Measurements from ENCODE around the gene TYMS.

The TYMS gene

GRCh38 chr18:712401-713134 lies 55.1 kb downstream of the TYMS start, which contains the start of gene ENOSF1:
ENOSF1 (minus strand) TSS chr18:712630; CDS start chr18:712587, 43 bp downstream.
- DNase-seq: peak; percentile 87

GRCh38 chr18:713135-713490 lies 55.7 kb downstream of the TYMS start:
- DNase-seq: no peak

- DNase-seq: no peak
These were observed 58.2 kb downstream of the TYMS start for GRCh38 chr18:715626-716025.

GRCh38 chr18:717003-717402 lies 59.5 kb downstream of the TYMS start:
- DNase-seq: no peak

All from left hindlimb (tissue), 1 donor.